ENCODE data around the gene B4GAT1.

- TF ChIP-seq, protein P1, sequence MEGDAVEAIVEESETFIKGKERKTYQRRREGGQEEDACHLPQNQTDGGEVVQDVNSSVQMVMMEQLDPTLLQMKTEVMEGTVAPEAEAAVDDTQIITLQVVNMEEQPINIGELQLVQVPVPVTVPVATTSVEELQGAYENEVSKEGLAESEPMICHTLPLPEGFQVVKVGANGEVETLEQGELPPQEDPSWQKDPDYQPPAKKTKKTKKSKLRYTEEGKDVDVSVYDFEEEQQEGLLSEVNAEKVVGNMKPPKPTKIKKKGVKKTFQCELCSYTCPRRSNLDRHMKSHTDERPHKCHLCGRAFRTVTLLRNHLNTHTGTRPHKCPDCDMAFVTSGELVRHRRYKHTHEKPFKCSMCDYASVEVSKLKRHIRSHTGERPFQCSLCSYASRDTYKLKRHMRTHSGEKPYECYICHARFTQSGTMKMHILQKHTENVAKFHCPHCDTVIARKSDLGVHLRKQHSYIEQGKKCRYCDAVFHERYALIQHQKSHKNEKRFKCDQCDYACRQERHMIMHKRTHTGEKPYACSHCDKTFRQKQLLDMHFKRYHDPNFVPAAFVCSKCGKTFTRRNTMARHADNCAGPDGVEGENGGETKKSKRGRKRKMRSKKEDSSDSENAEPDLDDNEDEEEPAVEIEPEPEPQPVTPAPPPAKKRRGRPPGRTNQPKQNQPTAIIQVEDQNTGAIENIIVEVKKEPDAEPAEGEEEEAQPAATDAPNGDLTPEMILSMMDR (IDR thresholded peaks at IDR 0.05; ENCODE audit: poor library complexity): no peak
- TF ChIP-seq EZH2 (IDR thresholded peaks at IDR 0.05; ENCODE audit: borderline replicate concordance) (no peak), EZH2phosphoT487 (IDR thresholded peaks at IDR 0.05; ENCODE audit: low read depth, severe bottlenecking, unreplicated experiment) (no peak)
Observed at GRCh38 chr11:66315921-66316811, 31.3 kb downstream of the B4GAT1 start.
